GM19324 (cell line): ENCODE measurements around the gene TOMM40L.
"Not testable (repeated sequence)": the region's sequence is repeated elsewhere in the genome, so short reads cannot be mapped to it uniquely, and the experiment has no call there.

Experiments used
- ATAC-seq: cut with Tn5 transposase; IDR thresholded peaks from one replicate; pipeline ENCODE4 v1.9.1; 2021; ENCODE audit warnings: mild to moderate bottlenecking, moderate library complexity; ENCODE audit not compliant: unreplicated experiment, low FRiP score

TOMM40L gene

DNA sequence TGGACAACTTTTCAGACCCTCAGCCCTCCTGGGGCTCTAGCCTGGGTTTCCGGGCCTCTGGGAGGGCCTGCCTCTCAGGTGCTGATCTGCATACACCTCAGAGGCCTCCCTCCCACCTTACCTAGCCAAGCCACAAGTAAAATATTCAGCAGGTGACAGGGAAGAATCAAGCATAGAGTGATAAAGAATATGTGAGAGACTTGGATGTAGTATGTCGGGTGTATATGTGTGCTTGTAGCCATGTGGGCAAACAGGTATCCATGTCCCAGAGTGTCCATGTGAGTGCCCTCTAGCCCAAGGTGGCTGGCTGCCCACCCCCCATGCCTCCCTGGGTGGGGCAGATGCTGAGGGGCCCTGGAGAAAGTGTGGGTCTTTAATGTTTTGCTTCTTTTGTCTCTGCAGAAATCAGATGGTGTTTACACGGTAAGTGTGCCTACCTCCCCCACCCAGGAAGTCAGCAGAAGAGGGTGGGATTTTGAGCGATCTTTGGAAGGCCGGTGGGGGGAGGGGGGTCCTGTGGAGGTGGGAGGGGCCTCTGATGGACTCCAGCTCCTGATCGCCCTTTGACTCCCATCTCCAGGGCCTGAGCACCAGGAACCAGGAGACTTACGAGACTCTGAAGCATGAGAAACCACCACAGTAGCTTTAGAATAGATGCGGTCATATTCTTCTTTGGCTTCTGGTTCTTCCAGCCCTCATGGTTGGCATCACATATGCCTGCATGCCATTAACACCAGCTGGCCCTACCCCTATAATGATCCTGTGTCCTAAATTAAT is 7.4 kb upstream of the TOMM40L start:
- no peak for ATAC-seq

DNA sequence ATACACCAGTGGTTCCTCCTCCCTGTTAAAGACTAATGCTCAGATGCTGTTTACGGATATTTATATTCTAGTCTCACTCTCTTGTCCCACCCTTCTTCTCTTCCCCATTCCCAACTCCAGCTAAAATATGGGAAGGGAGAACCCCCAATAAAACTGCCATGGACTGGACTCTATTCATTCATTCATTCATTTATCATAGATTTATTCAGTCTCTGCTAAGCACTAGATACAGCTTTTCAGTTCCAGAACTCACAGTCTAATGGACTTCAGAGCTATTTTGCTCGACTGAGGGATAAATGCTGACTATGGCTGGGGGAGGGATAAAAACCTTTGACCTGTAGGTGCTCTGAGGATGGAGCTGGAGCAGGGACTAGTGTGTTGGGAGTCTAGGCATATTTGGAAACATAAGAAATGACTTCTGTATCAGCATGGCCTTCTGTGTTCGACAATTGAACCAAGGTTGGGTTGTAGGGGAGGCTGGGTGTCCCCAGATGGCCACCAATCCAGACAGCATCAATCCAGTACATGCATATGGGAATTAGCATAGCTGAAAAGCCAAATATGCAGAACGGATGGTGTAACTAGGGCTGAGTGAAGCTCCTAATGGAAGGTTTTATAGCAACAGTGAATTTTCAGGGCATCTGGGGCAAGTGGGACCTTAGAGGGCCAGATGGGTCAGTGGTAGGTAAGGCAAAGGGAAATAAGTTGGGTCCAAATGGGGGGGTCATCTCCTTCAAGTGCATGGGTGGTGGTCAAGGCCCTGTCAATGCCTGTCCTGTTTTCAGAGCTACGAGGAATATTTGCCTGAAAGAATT is 6.6 kb upstream of the TOMM40L start:
- ATAC-seq = no peak

DNA sequence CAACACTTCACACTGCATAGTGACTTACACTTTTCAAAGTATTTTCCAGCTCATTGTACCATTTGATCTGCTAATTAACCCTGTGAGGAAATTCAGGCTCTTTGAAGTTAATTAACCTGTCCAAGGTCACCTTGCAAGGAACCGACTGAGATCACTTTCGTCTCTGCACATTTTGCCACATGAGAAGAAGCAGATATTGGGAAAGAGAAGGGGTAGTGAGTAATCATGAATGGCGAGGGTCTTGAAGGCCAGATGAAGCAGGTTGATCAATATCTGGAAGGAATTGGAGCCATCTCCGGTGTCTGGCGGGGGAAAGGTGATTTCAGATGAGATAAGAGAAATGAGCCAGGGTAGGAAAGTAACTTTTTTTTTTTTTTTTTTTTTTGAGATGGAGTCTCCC is 5.9 kb upstream of the TOMM40L start:
- no peak for ATAC-seq

DNA sequence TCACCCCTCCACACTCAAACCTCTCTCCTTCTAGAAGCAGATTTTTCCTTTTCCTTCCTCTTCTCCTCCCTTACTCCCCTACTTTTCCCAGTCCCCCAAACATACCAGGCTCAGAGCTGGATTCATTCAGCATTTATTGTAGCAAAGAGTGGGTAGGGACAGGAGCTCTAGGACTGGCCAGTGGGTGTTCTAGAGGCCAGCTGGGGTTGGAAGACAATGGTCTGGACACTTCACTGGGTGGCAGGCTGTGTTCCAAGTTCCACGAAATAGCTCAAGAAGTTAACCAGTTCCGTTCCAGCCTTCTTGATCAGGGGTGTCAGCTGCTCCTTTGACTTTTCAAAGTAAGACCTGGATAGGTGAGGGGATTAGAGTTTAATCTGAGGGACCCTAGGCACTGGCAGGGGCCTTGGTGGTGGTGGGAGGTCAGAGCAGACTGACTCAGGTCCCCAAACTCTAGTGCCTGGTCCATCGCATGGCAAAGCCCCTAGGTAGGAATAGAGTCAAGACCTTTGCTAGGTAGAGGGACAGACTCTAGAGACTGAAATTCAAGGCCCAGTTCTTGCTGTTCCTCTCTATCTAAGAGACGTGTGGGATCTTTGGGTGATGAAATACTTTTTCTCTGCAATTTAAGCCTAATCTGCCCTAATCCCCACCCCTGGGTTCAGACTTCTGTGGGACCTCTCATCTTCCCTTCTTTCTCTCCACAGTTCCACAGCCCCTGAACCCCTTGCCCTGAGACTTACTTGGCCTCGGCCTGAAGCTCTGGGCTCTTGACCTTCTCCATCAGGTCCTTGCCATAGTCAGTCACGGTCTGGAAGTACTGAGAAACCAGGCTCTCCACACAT is 3.5 kb upstream of the TOMM40L start:
- ATAC-seq = no peak

DNA sequence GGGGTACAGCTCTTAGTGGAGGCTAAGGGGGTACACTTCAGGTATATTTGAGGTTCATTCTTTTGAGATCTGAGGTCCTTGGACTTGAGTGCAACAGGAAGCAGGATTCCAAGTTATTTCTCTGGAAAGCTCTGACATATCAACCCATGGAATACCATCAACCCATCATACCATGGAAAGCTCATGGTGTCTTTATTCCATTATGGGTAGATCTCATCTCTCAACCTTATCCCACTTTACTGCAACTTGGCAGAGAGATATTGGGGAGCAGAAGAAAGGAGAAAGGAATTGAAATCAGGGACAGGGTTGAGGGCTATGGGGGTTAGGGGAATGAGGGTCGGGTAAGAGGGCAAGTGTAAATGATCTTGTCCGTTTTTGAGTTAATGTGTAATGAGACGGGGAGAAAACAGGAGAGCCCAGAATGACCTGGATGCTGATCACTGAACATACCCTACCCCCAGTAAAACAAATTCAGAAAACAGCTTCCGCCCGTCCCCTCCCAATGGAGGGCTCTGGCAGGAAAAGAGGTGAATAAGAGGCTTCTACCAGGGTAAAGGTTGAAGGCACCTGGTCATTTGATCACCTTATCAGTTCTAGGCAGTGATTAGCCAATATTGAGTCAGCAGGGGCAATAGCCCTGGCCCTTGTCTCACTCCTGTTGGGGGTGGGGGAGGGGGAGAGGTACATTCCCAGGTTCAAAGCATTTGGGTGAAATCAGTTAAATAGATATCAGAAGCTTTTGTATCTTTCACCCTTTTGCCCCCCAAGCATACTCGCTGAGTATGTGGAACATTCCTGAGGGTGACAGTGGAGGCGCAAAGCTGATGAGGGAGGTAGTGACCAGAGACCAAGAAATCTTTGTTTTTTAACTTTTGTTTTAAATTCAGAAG is 1.8 kb upstream of the TOMM40L start:
- ATAC-seq = no peak

DNA sequence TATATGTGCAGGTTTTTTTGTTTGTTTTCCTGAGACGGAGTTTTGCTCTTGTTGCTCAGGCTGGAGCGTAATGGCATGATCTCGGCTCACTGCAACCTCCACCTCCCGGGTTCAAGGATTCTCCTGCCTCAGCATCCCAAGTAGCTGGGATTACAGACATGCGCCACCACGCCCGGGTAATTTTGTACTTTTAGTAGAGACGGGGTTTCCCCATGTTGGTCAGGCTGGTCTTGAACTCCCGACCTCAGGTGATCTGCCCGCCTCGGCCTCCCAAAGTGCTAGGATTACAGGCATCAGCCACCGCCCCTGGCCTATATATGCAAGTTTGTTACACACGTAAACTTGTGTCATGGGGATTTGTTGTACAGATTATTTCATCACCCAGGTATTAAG is 1.2 kb upstream of the TOMM40L start:
- not testable (repeated sequence) for ATAC-seq

DNA sequence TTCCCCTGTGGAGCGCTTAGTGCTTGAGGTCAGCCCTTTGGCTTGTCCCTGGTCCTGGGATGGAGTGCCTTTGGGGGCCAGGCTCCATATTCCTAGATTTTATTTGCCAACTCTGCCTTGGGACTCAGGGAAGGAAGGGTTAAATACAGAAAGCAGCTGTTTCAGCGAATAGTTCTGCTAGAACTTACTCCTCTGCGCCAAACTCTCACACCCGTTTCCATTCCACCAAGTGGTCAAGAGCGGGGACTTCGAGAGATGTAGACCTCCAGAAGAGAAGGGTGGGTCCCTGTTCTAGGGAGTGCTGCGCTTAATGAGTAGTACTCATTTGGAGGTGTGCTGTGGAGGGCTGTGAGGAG is 704 bp upstream of the TOMM40L start:
- ATAC-seq = no peak

DNA sequence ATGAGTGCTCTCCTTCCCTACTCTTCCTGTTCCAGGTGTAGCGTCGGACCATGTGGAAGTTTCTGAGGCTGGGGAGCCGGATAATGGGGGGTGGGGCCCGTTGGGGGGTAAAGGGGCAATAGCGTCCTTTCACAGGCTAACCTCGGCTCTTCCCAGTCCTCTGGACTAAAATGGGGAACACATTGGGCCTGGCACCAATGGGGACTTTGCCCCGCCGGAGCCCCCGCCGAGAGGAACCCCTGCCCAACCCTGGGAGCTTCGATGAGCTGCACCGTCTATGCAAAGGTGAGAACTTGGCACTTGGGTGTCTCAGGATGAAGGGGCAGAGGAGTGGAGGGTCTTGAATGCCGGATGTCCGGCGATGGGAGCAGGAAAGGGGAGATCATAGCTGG is 456 bp downstream of the TOMM40L start:
- no peak for ATAC-seq

DNA sequence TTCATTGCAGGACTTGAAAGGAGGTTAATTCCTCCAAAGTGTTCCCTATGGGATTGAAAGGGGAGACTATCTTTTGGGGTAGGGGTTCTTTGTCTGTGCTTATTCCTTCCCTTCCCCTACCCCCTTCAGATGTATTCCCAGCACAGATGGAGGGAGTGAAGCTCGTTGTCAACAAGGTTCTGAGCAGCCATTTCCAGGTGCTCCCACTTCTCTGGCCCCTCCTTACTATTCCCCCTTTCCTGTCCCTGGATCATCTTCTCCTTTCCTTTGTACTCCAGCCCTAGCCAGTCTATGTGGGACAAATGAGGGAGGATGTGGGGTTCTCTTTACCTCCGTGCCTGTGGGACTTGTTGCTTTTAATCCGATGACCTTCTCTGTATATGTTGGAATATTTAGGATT is 899 bp downstream of the TOMM40L start:
- ATAC-seq = no peak

DNA sequence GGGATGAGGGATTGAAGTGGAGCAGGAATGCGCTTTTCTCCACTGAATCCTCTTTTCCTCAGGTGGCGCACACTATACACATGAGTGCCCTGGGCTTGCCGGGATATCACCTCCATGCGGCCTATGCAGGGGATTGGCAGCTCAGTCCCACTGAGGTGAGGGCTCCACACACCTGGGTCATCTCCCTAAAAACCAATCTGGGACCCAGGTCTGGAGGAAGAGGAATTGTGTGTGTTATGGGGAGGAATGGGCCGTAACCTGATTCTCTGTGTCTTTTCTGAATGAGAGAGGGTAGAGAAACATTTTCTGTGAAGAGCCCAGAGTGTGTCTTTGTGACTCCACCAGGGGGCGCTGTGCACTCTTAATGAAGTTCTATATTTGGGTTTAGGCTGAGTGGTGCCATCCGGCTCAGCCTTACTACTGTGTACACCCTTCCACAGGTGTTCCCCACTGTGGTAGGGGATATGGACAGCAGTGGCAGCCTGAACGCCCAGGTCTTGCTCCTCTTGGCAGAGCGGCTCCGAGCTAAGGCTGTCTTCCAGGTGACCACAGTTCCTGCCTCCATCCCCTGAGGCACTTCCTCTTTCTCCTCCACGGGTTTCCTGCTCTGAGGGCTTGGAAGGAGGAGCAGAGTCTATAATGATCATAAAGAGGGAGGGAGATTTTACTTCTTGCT is 1.5 kb downstream of the TOMM40L start:
- ATAC-seq = no peak

DNA sequence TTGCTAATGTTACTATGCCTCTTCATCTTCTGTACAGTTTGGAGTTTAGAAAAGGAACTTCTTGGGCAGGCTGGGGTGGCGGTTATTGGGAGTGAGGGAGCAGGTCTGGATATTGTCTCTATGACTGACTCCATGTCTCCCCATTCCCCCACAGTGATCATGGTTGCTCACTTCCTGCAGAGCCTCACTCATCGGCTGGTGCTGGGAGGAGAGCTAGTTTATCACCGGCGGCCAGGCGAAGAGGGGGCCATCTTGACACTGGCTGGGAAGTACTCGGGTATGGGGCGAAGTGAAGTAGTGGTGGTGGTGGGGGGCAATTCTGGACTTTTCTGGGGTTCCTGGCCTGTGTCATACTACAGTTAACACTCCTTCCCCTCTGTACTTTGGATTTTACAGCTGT is 2.2 kb downstream of the TOMM40L start:
- ATAC-seq = no peak

DNA sequence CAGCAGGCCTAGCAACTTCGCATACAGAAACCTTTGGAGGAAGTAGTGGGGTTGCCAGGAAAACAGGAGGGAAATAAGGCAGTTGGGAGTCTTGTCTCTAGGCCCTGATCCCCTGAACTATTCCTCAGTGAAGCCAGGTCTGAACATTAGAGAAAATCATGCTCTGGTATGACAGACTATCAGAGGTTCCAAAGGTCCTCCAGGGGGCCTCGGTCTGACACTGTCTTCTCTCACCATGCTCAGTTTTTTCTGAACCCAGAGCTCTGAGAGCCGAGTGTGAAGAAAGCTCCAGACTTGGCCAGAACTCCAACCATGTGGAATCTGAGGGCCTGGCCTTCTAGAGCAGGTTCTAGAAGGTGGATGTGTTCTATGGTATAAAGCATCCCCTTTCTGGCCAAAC is 4.0 kb downstream of the TOMM40L start:
- no peak for ATAC-seq

DNA sequence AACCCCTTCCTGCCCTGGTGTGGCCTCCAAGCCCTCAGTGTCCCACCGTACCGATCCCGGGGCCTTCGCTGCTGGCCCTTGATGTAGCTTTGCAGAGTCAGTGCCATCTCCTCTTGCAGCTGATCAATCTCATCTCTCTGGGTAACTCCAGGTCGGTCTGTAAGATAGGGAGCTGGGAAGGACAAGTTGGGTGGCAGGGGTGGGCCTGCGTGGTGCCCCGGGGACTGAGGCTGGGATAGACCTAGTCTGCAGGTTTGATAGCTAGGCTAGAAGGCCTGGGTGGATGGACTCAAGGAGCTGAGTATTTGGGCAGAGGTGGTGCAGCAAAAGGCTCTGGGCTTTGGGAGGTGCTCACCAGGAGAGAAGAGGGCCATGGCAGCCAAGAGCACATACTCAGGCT is 4.9 kb downstream of the TOMM40L start:
- no peak for ATAC-seq

DNA sequence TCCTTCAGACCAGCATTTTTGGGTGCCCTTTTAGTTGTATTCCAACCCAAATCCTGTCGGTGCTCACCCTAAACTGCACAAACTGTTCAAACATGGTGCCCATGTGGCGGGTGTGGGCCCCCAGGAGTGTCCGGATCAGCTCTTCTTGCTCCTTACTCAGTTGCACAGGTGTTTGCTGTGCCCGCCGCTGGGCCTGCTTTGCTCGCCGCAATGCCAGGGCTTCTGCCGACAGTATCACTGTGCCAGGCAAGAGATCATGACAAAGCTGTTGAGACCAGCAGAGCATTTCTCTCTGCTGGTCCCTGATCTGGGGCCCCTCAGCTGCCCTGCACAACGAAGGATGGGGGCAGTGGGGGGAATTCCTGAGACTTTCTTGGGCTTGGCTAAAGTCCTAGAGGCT is 7.2 kb downstream of the TOMM40L start:
- ATAC-seq = no peak

DNA sequence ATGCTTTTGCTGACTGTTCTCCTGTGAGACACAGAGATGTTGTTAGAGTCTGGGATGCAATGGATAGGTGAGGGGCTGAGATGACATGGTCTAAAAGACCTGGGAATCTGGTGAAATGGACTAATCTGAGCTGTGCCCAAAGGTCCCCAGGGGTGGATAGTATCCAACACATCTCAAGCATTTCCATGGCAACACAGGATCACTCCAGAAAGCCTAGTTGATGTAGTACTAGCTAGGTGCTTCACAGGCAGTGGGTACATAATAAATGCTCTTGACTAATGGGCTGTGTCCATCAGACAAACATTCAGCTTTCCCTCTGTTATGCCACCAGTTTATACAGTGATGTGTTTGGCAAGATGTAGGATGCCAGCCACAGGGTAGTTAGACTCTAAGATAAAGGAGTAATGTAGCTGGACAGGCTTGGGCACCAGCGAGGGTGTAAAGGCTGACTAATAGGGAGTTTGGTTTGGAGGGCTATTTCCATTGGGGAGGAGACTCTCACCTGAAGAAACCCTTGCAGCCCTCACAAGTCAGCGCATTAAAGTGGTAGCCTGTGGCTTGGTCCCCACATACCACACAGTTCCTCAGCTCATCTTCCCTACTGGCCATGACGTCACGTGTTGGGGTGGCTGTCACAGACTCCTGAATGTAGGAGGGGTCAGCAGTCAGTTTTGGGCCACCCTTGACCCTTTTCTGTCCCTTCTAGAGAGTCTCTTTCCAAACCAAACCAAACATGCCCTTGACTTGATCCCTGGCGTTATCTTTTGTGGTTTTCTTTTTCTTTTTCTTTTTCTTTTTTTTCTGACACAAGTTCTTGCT is 10.3 kb downstream of the TOMM40L start:
- no peak for ATAC-seq

DNA sequence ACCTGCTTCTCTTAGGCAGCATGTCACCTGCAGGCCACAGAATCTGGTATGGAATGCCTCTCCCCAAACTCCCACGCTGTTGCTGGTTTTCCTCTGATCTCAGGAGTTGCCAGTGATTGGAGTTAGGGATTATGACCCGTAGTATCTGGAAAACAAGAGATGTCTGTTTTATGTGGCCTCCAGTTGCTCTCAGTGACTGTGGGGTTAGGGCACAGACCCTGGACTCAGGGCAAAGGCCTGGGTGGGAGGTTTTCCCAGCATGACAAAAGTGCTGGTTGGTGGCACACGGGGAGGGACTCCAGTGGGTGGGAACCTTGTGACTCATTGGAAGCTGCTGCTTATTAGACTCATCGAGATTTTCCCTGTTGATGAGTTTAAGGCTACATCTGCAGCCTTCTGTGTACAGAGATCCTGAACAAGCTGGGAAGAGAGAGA is 12.2 kb downstream of the TOMM40L start, which contains the start of gene NR1I3:
Gene NR1I3, minus strand, starts transcription at position 165 of the 435 bp plus-strand sequence. CDS start 1,638 bp downstream, outside the sequence.
- no peak for ATAC-seq

DNA sequence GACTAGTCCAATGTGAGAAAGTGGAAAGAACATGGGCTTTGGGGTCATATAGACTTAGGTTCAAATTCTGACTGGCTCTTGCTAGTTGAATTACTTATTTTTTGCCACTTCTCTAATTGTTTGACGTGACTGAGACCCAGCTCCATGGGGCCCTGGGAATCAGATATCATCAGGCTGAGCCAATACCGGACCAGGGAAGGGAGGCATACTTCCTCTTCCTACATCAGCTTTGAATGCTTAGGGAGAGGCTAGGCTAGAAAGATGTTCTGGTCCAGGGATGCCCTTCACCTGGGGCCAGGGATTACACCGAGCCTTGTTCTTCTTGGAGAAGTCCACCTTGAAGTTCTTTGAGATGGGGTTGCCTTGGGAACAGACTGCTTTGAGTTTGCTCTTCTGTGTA is 15.8 kb downstream of the TOMM40L start:
- ATAC-seq = no peak

DNA sequence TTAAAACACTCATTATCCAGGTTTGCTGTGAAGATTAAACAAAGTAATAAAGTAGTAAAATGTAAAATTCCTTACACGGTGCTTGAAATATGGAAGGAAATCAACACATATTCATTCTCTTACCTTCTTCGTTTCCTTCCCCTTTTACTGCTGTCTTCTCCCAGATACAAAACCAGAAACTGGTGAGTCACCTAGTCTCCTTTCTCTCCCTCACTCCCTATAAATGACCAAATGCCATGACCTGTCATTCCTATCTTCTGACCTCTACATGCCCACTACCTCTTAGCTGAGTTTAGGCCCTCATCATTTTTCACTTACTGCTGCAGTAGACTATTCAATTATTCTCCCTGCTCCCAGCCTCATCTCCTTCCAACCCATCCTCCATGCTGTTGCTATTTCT is 16.5 kb downstream of the TOMM40L start:
- ATAC-seq = no peak

DNA sequence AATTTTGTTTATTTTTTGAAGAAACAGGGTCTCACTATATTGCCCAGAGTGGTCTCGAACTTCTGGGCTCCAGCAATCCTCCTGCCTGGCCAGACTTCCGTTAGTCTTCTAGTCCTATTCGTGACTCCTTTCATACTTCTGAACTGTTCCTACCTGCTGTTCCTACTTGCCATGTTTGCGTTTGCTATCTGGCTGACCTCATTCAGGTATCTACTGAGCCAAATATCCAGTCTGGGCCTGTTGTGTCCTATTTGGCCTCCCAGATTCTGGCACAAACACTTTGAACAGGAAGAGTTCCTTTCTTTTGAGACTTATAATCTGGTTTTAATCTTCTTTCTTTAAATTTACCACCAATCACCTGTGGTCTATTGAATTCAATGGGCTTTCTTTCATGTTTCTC is 19.0 kb downstream of the TOMM40L start:
- no peak for ATAC-seq
